Tibial nerve (tissue), 4 donors: Measurements from ENCODE around the gene ANO3. TPM values are rescaled to one million over a fixed set of nuclear protein-coding genes. Genes with fewer than 3 reads are reported as not detected.

Experiments used
- DNase-seq, 2 donors: peaks; one replicate each; pipeline ENCODE4 v3.0.0-alpha.2; 2019; ENCODE audit warnings: low spot score in 2 of 2
- H3K27ac ChIP-seq, 4 donors: fragments of 200-600 bp; sonication (generic) in 3 of 4; one replicate each; pipeline ENCODE4 v1.5.1; 2017 to 2019; ENCODE audit warnings: mild to moderate bottlenecking in 1 of 4
- H3K27me3 ChIP-seq, 2 donors: fragments of 200-600 bp; sonication (generic) in 1 of 2; one replicate each; pipeline versions ENCODE4 v1.5.1 to v1.6.0; 2017 to 2019
- H3K36me3 ChIP-seq, 3 donors: fragments of 200-600 bp; sonication (generic); one replicate each; pipeline ENCODE4 v1.5.1; 2018 to 2019
- H3K4me1 ChIP-seq, 4 donors: fragments of 200-600 bp; sonication (generic) in 3 of 4; one replicate each; pipeline ENCODE4 v1.5.1; 2017 to 2019
- H3K4me3 ChIP-seq, 4 donors: fragments of 200-600 bp; sonication (generic) in 3 of 4; one replicate each; pipeline ENCODE4 v1.5.1; 2017 to 2019; ENCODE audit warnings: mild to moderate bottlenecking in 1 of 4, moderate library complexity in 1 of 4
- H3K9me3 ChIP-seq, 4 donors: fragments of 200-600 bp; sonication (generic) in 3 of 4; one replicate each; pipeline ENCODE4 v1.5.1; 2017 to 2019
- EP300 ChIP-seq, 2 donors: sonication (generic); formaldehyde crosslinking; IDR thresholded peaks; one replicate each; pipeline ENCODE4 v1.6.1; 2017; ENCODE audit warnings: antibody characterized with exemption in 2 of 2, mild to moderate bottlenecking in 1 of 2
- POLR2A ChIP-seq, 2 donors: fragments of 450-650 bp; IDR thresholded peaks; one replicate each; pipeline ENCODE4 v1.6.1; 2017; ENCODE audit warnings: antibody characterized with exemption in 2 of 2, mild to moderate bottlenecking in 2 of 2, moderate library complexity in 2 of 2
- WGBS, 2 donors: methylation state at CpG; one replicate each; pipeline ENCODE4 v1.1.5; 2018; 5-methylcytosine and 5-hydroxymethylcytosine counted together
- total RNA-seq, 4 donors: library from RNA; depleted of rRNA; stranded (reverse); fragments of >200 nt; gene quantifications; one replicate each; pipeline ENCODE4 v1.1.0, GENCODE V29; 2016
- TF ChIP-seq, protein P1 (sequence below), 5 experiments: fragments of 200-600 bp in 3 of 5; fragments of 450-650 bp in 2 of 5; sonication (generic) in 3 of 5; IDR thresholded peaks; one replicate each; pipeline ENCODE4 v1.5.1; 2016 to 2019; ENCODE audit warnings: antibody characterized with exemption in 5 of 5, mild to moderate bottlenecking in 3 of 5, moderate library complexity in 2 of 5

Gene ANO3
- total RNA-seq, 4 donors from 2014 or later = 0.42 to 1.7 (median 0.74) TPM

GRCh38 chr11:26507229-26507628, 175.3 kb downstream of the ANO3 start:
- Histone ChIP-seq H3K4me3 (no peak overlapping the region), H3K27ac (no peak overlapping the region), H3K36me3 (no peaks in the 10 kb centered on the region), H3K9me3 (no peaks in the 10 kb centered on the region), H3K27me3 (no peaks in the 10 kb centered on the region), H3K4me1 (no peaks in the 10 kb centered on the region)
- 40 to 45% methylated on average over 1 of the region's 1 CpG for WGBS, 2 donors
- TF ChIP-seq POLR2A (IDR thresholded peaks at IDR 0.05) = no peak
- TF ChIP-seq EP300 (IDR thresholded peaks at IDR 0.05) = no peak
- TF ChIP-seq, protein P1, sequence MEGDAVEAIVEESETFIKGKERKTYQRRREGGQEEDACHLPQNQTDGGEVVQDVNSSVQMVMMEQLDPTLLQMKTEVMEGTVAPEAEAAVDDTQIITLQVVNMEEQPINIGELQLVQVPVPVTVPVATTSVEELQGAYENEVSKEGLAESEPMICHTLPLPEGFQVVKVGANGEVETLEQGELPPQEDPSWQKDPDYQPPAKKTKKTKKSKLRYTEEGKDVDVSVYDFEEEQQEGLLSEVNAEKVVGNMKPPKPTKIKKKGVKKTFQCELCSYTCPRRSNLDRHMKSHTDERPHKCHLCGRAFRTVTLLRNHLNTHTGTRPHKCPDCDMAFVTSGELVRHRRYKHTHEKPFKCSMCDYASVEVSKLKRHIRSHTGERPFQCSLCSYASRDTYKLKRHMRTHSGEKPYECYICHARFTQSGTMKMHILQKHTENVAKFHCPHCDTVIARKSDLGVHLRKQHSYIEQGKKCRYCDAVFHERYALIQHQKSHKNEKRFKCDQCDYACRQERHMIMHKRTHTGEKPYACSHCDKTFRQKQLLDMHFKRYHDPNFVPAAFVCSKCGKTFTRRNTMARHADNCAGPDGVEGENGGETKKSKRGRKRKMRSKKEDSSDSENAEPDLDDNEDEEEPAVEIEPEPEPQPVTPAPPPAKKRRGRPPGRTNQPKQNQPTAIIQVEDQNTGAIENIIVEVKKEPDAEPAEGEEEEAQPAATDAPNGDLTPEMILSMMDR (IDR thresholded peaks at IDR 0.05) = no peak
- no peak for DNase-seq

DNA sequence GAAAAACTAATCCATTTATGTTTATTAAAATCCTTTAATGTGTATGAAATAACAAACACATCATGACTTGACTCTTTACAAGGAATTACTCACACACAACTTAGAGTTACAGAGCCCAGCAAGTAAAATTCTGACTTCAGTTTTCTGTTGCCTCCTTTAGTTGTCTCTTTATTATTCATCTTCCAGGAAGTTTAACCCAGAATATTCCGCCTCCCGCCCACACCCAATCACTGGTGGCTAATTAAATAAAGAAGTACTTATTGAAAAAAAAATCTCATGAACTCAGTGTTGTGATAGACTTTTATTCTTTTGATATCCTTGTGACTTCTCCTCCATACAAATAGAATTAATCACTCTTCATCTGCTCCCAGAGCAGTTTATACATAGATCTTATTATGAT, 178.2 kb downstream of the ANO3 start:
- Histone ChIP-seq H3K4me3 (no peak overlapping the region), H3K9me3 (no peaks in the 10 kb centered on the region), H3K36me3 (no peaks in the 10 kb centered on the region), H3K27ac (no peak overlapping the region), H3K4me1 (no peaks in the 10 kb centered on the region), H3K27me3 (no peaks in the 10 kb centered on the region)
- TF ChIP-seq EP300 (IDR thresholded peaks at IDR 0.05) = no peak
- TF ChIP-seq, protein P1 (IDR thresholded peaks at IDR 0.05) = no peak
- no peak for TF ChIP-seq POLR2A (IDR thresholded peaks at IDR 0.05)
- 57 to 58% methylated on average over 2 of the region's 2 CpGs for WGBS, 2 donors
- DNase-seq = no peak

DNA sequence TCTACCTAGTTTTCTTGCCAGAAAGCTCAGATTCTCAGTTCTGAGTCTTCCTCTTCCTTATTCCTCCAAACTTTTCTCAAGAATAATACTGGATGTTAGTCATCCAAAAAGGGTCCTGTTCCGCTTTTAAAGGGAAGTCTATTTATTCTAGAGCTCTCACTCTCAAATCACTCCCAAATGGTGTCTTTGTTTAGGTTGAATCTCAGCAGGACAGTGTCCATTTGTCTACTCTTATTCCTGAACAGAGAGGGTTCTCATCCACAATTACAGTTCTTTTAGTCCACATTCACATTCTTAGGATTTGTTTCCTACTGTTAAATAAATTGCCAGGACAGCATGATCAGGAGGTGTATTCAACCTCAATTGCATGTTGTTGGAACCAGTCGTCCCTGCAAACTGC, 178.8 kb downstream of the ANO3 start:
- Histone ChIP-seq H3K36me3 (no peaks in the 10 kb centered on the region), H3K4me1 (no peaks in the 10 kb centered on the region), H3K9me3 (no peaks in the 10 kb centered on the region), H3K4me3 (no peak overlapping the region), H3K27ac (no peak overlapping the region), H3K27me3 (no peaks in the 10 kb centered on the region)
- no peak for DNase-seq
- 51 to 58% methylated on average over 2 of the region's 2 CpGs for WGBS, 2 donors
- no peak for TF ChIP-seq EP300 (IDR thresholded peaks at IDR 0.05)
- TF ChIP-seq, protein P1 (IDR thresholded peaks at IDR 0.05) = no peak
- TF ChIP-seq POLR2A (IDR thresholded peaks at IDR 0.05) = no peak

- Histone ChIP-seq H3K9me3 (no peaks in the 10 kb centered on the region), H3K4me1 (no peaks in the 10 kb centered on the region), H3K4me3 (no peak overlapping the region), H3K36me3 (no peaks in the 10 kb centered on the region), H3K27ac (no peak overlapping the region), H3K27me3 (no peaks in the 10 kb centered on the region)
- TF ChIP-seq EP300 (IDR thresholded peaks at IDR 0.05) = no peak
- TF ChIP-seq, protein P1 (IDR thresholded peaks at IDR 0.05) = no peak
- no peak for TF ChIP-seq POLR2A (IDR thresholded peaks at IDR 0.05)
- no peak for DNase-seq
- WGBS, 2 donors = 70 to 76% methylated on average over 2 of the region's 2 CpGs
Observed at GRCh38 chr11:26512196-26512595, 180.3 kb downstream of the ANO3 start.

GRCh38 chr11:26519469-26519868, 187.5 kb downstream of the ANO3 start:
- TF ChIP-seq EP300 (IDR thresholded peaks at IDR 0.05) = no peak
- TF ChIP-seq, protein P1 (IDR thresholded peaks at IDR 0.05) = no peak
- no peak for TF ChIP-seq POLR2A (IDR thresholded peaks at IDR 0.05)
- H3K9me3 ChIP-seq = no peaks in the 10 kb centered on the region
- no peak overlapping the region for H3K27ac ChIP-seq
- DNase-seq = no peak
- peaks cover 0 to 8% (median 0%) of the 10 kb centered on the region in 4 donors for H3K4me1 ChIP-seq
- H3K36me3 ChIP-seq = no peaks in the 10 kb centered on the region
- no peak overlapping the region for H3K4me3 ChIP-seq
- no peaks in the 10 kb centered on the region for H3K27me3 ChIP-seq
- WGBS, 2 donors = 70% methylated on average over 2 of the region's 2 CpGs
